Renal cortex interstitium (tissue), 11 donors: Measurements from ENCODE around the gene THYN1. TPM values are rescaled to one million over a fixed set of nuclear protein-coding genes. Genes with fewer than 3 reads are reported as not detected.

Experiments used
- DNase-seq, 11 donors: peaks; one replicate each; pipeline ENCODE4 v3.0.0-alpha.2; 2013; ENCODE audit warnings: low read depth in 9 of 11, low spot score in 4 of 11; ENCODE audit errors: extremely low read depth in 1 of 11
- polyA plus RNA-seq, 3 donors: library from polyadenylated mRNA; unstranded; fragments of 120-200 nt; gene quantifications; one replicate each; pipeline ENCODE4 v1.2.1, GENCODE V29; 2013; ENCODE audit not compliant: insufficient read length in 3 of 3

Gene THYN1
- polyA plus RNA-seq, 3 donors: 65.4 to 77.9 (median 75.5) TPM

- DNase-seq: no peak
Observed at GRCh38 chr11:134202661-134203060, 50.5 kb downstream of the THYN1 start.

GRCh38 chr11:134200688-134201087 is 52.5 kb downstream of the THYN1 start:
- no peak for DNase-seq

GRCh38 chr11:134199531-134199930 is 53.6 kb downstream of the THYN1 start:
- no peak for DNase-seq

Other genes starting within 250 kb of the THYN1 start
- gene JAM3, start 184.3 kb downstream of the THYN1 start, polyA plus RNA-seq: 10 to 100 TPM; 47.5 to 57.0 (median 55.1) TPM
- gene NCAPD3, start 29.4 kb downstream of the THYN1 start, polyA plus RNA-seq: 10 to 100 TPM; 33.3 to 35.9 (median 34.8) TPM
- 10 to 100 TPM; 48.2 to 62.8 (median 50.7) TPM for gene VPS26B, start 28.7 kb downstream of the THYN1 start, polyA plus RNA-seq
- gene ACAD8, start 216 bp upstream of the THYN1 start, polyA plus RNA-seq: 10 to 100 TPM; 42.4 to 52.7 (median 44.8) TPM
- gene GLB1L3, start 23.0 kb upstream of the THYN1 start, polyA plus RNA-seq: 1 to 10 TPM; 1.4 to 2.1 (median 1.8) TPM
- 10 to 100 TPM; 20.9 to 25.9 (median 22.0) TPM for gene GLB1L2, start 78.6 kb upstream of the THYN1 start, polyA plus RNA-seq
- 1 to 10 TPM; 4.3 to 4.9 (median 4.6) TPM for gene B3GAT1, start 158.9 kb upstream of the THYN1 start, polyA plus RNA-seq